Stimulated activated effector memory CD8-positive, alpha-beta T cell treated with anti-CD3 and anti-CD28 coated beads, Interleukin-12 subunit alpha, Interleukin-12 subunit beta, amount 100 ng/mL, for 72 hours (primary cell): Measurements from ENCODE around the gene MGAT1.
"Not testable (repeated sequence)": the region's sequence is repeated elsewhere in the genome, so short reads cannot be mapped to it uniquely, and the experiment has no call there.

ENCODE experiments used
- ATAC-seq: fragments of 150-1000 bp; cut with Tn5 transposase; 2 replicates; pipeline ENCODE4 v1.10.0; 2021
- DNase-seq, 2 donors: peaks; one replicate each; pipeline ENCODE4 v3.0.0; 2021 to 2022; ENCODE audit warnings: low spot score in 2 of 2
- H3K27ac Mint-ChIP-seq: one replicate; pipeline ENCODE4 v1.8.0; 2022; ENCODE audit warnings: mild to moderate bottlenecking, mixed read lengths
- H3K36me3 Mint-ChIP-seq: one replicate; pipeline ENCODE4 v1.8.0; 2022; ENCODE audit warnings: mild to moderate bottlenecking, mixed read lengths
- H3K4me1 Mint-ChIP-seq: one replicate; pipeline ENCODE4 v1.8.0; 2022; ENCODE audit warnings: mixed read lengths
- H3K4me3 Mint-ChIP-seq: one replicate; pipeline ENCODE4 v1.8.0; 2022; ENCODE audit warnings: mild to moderate bottlenecking, mixed read lengths
- H3K9me3 Mint-ChIP-seq: one replicate; pipeline ENCODE4 v1.8.0; 2022; ENCODE audit warnings: mixed read lengths

The MGAT1 gene

GRCh38 chr5:180742727-180743126, 59.9 kb downstream of the MGAT1 start:
- Mint-ChIP-seq H3K4me1 (peaks cover 7% of the 10 kb centered on the region), H3K27ac (no peak overlapping the region), H3K9me3 (no peaks in the 10 kb centered on the region), H3K36me3 (no peaks in the 10 kb centered on the region), H3K4me3 (no peak overlapping the region)
- ATAC-seq (peak; percentile 62), DNase-seq (no peak)

GRCh38 chr5:180740953-180741352, 61.7 kb downstream of the MGAT1 start:
- not testable (repeated sequence) for ATAC-seq, H3K9me3 Mint-ChIP-seq, H3K27ac Mint-ChIP-seq, H3K4me1 Mint-ChIP-seq, H3K36me3 Mint-ChIP-seq, H3K4me3 Mint-ChIP-seq, DNase-seq

DNA sequence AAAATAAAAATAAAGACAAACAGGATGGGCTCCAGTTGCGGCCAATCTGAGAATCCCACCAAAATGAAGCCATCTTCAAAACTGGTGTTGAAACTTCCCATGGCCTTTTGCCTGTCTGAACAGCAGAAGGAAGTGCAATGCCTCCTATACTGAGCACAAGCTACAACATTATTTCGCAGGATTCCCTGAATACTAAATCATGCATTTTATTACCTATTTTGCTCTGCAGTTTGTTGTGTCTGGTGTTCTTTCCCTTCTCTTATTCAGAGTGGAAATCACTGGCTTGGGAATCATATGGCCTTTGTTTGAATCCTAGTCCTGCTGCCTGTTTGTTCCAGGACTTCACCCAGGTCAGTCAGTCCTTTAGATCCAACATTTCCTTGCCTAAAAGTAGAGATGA, 62.6 kb downstream of the MGAT1 start, which contains the start of gene OR2Y1:
Gene OR2Y1, minus strand, starts transcription at position 101 of the 400 bp plus-strand sequence. Its CDS starts 0 bp downstream, at position 101.
- no peak for ATAC-seq
- H3K4me1 Mint-ChIP-seq, result peaks cover 9% of the 10 kb centered on the region
- no peak within 1 kb of the TSS for H3K27ac Mint-ChIP-seq
- H3K4me3 Mint-ChIP-seq, result no peak within 1 kb of the TSS
- H3K9me3 Mint-ChIP-seq, result no peaks in the 10 kb centered on the region
- no peak for DNase-seq
- H3K36me3 Mint-ChIP-seq, result no peaks in the 10 kb centered on the region

DNA sequence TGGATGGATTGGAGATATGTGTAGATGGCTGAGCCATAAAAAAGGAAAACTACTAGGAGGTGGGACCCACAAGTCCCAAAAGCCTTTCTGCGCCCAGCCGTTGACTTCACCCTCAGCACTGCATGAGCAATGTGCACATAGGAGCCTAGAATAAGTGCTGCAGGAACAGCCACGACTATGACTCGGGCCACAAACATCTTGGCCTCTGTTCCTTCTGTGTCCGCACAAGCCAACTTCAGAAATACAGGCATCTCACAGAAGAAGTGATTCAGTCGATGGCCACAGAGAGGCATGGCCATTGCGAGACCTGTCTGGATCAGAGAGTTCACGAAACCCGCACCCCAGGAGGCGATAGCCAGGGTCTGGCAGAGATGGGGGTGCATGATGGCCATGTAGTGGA, 63.3 kb downstream of the MGAT1 start:
- Mint-ChIP-seq H3K9me3 (no peaks in the 10 kb centered on the region), H3K4me1 (peaks cover 9% of the 10 kb centered on the region), H3K4me3 (no peak overlapping the region), H3K27ac (no peak overlapping the region), H3K36me3 (no peaks in the 10 kb centered on the region)
- DNase-seq, result no peak
- no peak for ATAC-seq

- Mint-ChIP-seq H3K4me3 (no peak overlapping the region), H3K27ac (no peak overlapping the region), H3K9me3 (no peaks in the 10 kb centered on the region), H3K4me1 (peaks cover 9% of the 10 kb centered on the region), H3K36me3 (no peaks in the 10 kb centered on the region)
- DNase-seq (no peak), ATAC-seq (no peak)
Measured at GRCh38 chr5:180736536-180736935, 66.1 kb downstream of the MGAT1 start.
